ENCODE data around the gene ZNRF1. TPM values are rescaled to one million over a fixed set of nuclear protein-coding genes. Genes with fewer than 3 reads are reported as not detected.
A peak's percentile ranks its signal among the peaks of the same experiment; 100 is the strongest.
"Not testable (repeated sequence)": the region's sequence is repeated elsewhere in the genome, so short reads cannot be mapped to it uniquely, and the experiment has no call there.

Gene ZNRF1
- total and polyA plus RNA-seq, 10 donors = 1.4 to 13.4 (median 6.4) TPM

DNA sequence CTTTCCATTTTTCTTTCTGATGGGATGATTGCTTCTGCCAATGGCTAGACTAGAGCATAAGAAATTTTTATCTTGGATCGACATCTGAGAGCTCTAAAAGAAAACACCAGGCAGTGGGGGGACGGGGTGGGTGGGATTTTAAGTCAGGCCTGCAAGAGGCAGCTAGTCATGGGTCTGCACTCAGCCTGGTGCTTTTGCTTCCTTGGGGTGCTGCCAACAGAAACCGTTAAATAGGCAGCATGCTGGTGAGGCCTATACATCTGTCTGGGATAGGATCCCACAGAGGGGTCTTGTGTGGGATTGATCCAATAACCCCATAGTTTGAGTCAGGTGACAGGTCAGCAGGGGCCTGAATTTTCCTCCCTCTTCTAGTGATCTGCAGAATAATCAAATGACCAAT is 26.9 kb downstream of the ZNRF1 start:
- no peak for DNase-seq
- TF ChIP-seq POLR2AphosphoS5 (IDR thresholded peaks at IDR 0.05) = no peak
- no peak for TF ChIP-seq POLR2A (IDR thresholded peaks at IDR 0.05)
- TF ChIP-seq, protein P1, sequence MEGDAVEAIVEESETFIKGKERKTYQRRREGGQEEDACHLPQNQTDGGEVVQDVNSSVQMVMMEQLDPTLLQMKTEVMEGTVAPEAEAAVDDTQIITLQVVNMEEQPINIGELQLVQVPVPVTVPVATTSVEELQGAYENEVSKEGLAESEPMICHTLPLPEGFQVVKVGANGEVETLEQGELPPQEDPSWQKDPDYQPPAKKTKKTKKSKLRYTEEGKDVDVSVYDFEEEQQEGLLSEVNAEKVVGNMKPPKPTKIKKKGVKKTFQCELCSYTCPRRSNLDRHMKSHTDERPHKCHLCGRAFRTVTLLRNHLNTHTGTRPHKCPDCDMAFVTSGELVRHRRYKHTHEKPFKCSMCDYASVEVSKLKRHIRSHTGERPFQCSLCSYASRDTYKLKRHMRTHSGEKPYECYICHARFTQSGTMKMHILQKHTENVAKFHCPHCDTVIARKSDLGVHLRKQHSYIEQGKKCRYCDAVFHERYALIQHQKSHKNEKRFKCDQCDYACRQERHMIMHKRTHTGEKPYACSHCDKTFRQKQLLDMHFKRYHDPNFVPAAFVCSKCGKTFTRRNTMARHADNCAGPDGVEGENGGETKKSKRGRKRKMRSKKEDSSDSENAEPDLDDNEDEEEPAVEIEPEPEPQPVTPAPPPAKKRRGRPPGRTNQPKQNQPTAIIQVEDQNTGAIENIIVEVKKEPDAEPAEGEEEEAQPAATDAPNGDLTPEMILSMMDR (IDR thresholded peaks at IDR 0.05 in 8 of 11, conservative IDR thresholded peaks at IDR 0.05 in 3 of 11) = no peak
- WGBS, 5 donors = 31 to 52% (median 40%) methylated on average over 3 of the region's 3 CpGs
- Histone ChIP-seq H3K27ac (peak overlapping the region in 3 of 8 donors; percentile 39 to 46 (median 43)), H3K4me1 (peaks cover 0 to 29% (median 8%) of the 10 kb centered on the region in 6 donors), H3K36me3 (no peaks in the 10 kb centered on the region), H3K9me3 (peaks cover 0 to 19% (median 13%) of the 10 kb centered on the region in 8 donors), H3K4me3 (no peak overlapping the region), H3K27me3 (replicated peaks in 1 of 7) (no peaks in the 10 kb centered on the region)
- intact Hi-C loops (cut with DNase I; ENCODE audit: low total_unique reads) = no loop called here

- intact Hi-C loops (cut with DNase I; ENCODE audit: low total_unique reads); H3K27me3 ChIP-seq (replicated peaks in 1 of 7); H3K36me3 ChIP-seq; H3K4me3 ChIP-seq; DNase-seq: not testable (repeated sequence)
- WGBS, 5 donors = 81 to 83% (median 82%) methylated on average over 10 of the region's 10 CpGs
- H3K27ac ChIP-seq = peak overlapping the region in 3 of 8 donors; percentile 39 to 46 (median 39)
- peaks cover 0 to 29% (median 8%) of the 10 kb centered on the region in 6 donors for H3K4me1 ChIP-seq
- peaks cover 0 to 13% (median 7%) of the 10 kb centered on the region in 8 donors for H3K9me3 ChIP-seq
- peak in 1 of 3 donors; percentile 12 for TF ChIP-seq POLR2AphosphoS5 (IDR thresholded peaks at IDR 0.05)
Observed at GRCh38 chr16:75026239-75026891, 27.5 kb downstream of the ZNRF1 start.

DNA sequence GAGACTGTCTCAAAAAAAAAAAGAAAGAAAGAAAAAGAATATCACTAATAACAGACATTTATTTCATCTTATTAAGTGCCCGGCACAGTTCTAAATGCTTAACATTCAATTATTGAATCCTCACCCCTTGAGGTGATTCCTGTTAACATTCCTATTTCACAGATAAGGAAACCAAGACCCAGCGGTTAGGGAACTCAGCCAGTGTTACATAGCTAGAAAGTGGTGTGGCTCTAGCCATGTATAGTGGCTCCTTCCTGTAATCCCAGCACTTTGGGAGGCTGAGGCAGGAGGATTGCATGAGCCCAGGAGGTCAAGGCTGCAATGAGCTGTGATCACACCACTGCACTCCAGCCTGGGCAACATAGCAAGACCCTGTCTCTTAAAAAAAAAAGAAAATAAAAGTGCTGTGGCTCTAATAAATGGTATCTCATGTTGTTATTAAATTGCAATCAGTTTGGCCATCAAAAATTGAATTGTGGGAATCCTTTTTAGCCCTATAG is 28.1 kb downstream of the ZNRF1 start:
- Histone ChIP-seq H3K4me3 (no peak overlapping the region), H3K4me1 (peaks cover 0 to 29% (median 8%) of the 10 kb centered on the region in 6 donors), H3K27ac (peak overlapping the region in 3 of 8 donors; percentile 39 to 45 (median 39)), H3K36me3 (no peaks in the 10 kb centered on the region), H3K27me3 (replicated peaks in 1 of 7) (no peaks in the 10 kb centered on the region), H3K9me3 (peaks cover 0 to 7% (median 2%) of the 10 kb centered on the region in 8 donors)
- DNase-seq = no peak
- TF ChIP-seq, protein P1 (IDR thresholded peaks at IDR 0.05 in 8 of 11, conservative IDR thresholded peaks at IDR 0.05 in 3 of 11) = no peak
- no peak for TF ChIP-seq POLR2A (IDR thresholded peaks at IDR 0.05)
- TF ChIP-seq POLR2AphosphoS5 (IDR thresholded peaks at IDR 0.05) = no peak
- 90 to 96% (median 94%) methylated on average over 2 of the region's 2 CpGs for WGBS, 5 donors
- intact Hi-C loops (cut with DNase I; ENCODE audit: low total_unique reads) = no loop called here

GRCh38 chr16:75027520-75028300 is 28.9 kb downstream of the ZNRF1 start:
- Histone ChIP-seq H3K27me3 (replicated peaks in 1 of 7) (no peaks in the 10 kb centered on the region), H3K9me3 (no peaks in the 10 kb centered on the region), H3K4me1 (peaks cover 0 to 29% (median 8%) of the 10 kb centered on the region in 6 donors), H3K27ac (no peak overlapping the region), H3K4me3 (no peak overlapping the region), H3K36me3 (no peaks in the 10 kb centered on the region)
- TF ChIP-seq POLR2AphosphoS5 (IDR thresholded peaks at IDR 0.05) (no peak), POLR2A (IDR thresholded peaks at IDR 0.05) (no peak)
- TF ChIP-seq, protein P1 (IDR thresholded peaks at IDR 0.05 in 8 of 11, conservative IDR thresholded peaks at IDR 0.05 in 3 of 11) = no peak
- intact Hi-C loops (cut with DNase I; ENCODE audit: low total_unique reads) = no loop called here
- no peak for DNase-seq
- WGBS, 5 donors = 93 to 96% (median 95%) methylated on average over 6 of the region's 6 CpGs
